Mononuclear cell (primary cell): Measurements from ENCODE around the gene AKTIP. TPM values are rescaled to one million over a fixed set of nuclear protein-coding genes. Genes with fewer than 3 reads are reported as not detected.
"Not testable (repeated sequence)": the region's sequence is repeated elsewhere in the genome, so short reads cannot be mapped to it uniquely, and the experiment has no call there.

Experiments
- H3K27me3 ChIP-seq: 2 replicates; pipeline ENCODE4 v1.6.0; 2011; ENCODE audit warnings: low read length, control low read depth; ENCODE audit not compliant: insufficient read depth
- H3K4me1 ChIP-seq: 2 replicates; pipeline ENCODE4 v1.5.1; 2011; ENCODE audit warnings: mild to moderate bottlenecking, low read length, control low read depth; ENCODE audit not compliant: insufficient read depth
- H3K4me3 ChIP-seq: 2 replicates; pipeline ENCODE4 v1.5.1; 2011; ENCODE audit warnings: mild to moderate bottlenecking, low read length, moderate library complexity
- H3K9me3 ChIP-seq: 2 replicates; pipeline ENCODE4 v1.5.1; 2011; ENCODE audit warnings: low read depth, mild to moderate bottlenecking, control low read depth, low read length
- total RNA-seq: library from RNA; depleted of rRNA; stranded (reverse); fragments of >200 nt; gene quantifications from one replicate; pipeline ENCODE4 v1.2.3, GENCODE V29; 2012

Gene AKTIP
- 42.3 TPM for total RNA-seq

DNA sequence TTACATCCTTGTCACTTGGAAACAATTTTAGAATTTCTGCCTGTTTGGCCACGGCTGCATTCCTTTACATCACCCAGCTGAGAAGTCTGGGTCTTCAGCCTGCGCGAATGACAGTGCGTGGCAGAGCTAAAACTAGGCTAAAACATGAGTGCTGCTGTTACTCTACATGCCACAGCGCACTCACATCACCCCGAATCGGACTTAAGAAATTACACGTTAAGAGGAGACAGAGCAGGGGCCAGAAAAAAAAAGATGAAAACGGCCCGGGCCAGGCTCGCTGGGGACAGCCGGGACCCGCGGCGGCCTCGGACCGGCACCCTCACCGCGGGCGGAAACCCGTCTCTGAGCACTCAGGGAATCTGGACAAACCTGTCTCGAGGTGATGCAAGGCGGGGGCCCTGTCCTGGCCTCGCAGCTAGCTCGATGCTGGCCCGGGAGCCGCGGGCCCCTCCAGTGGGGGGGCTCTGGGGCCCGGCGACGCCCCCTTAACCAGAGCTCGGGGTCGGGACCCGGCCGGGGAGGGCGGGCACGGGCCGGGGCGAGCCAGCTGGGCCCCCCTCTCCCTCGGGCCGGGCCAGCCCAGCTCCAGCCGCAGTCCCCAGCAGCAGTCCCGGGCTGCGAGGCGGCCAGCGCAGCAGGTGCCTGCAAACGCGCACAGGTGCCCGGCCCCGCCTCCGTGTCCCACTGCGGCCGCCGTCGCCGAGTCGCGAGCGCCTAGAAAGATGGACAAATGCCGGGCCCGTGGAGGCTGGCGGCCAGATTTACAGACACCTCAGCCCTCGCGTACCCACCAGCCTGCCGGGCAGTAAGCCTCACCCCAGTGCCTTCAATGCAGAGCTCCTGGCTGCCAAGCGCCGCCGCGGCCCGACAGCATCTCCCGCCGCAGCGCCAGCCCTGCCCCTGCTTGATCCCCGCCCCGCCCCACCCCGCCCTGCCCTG, at the start of gene AKTIP:
Gene AKTIP, minus strand, starts transcription at position 879 of the 939 bp plus-strand sequence. CDS start 2,950 bp downstream, outside the sequence.
- Histone ChIP-seq H3K27me3 (no peaks in the 10 kb centered on the region), H3K9me3 (no peaks in the 10 kb centered on the region), H3K4me1 (peaks cover 28% of the 10 kb centered on the region), H3K4me3 (peak within 1 kb of the TSS; percentile 74)

GRCh38 chr16:53549970-53550690, 47.1 kb upstream of the AKTIP start:
- Histone ChIP-seq H3K9me3 (no peaks in the 10 kb centered on the region), H3K4me1 (no peaks in the 10 kb centered on the region)

GRCh38 chr16:53546988-53547391, 44.0 kb upstream of the AKTIP start:
- peaks cover 3% of the 10 kb centered on the region for H3K4me1 ChIP-seq
- no peak overlapping the region for H3K4me3 ChIP-seq
- H3K9me3 ChIP-seq: no peaks in the 10 kb centered on the region
- peaks cover 31% of the 10 kb centered on the region for H3K27me3 ChIP-seq

More at GRCh38 chr16:53549970-53550690, 47.1 kb upstream of the AKTIP start:
- Histone ChIP-seq H3K27me3 (peaks cover 19% of the 10 kb centered on the region), H3K4me3 (no peak overlapping the region)

- H3K4me1 ChIP-seq: peaks cover 3% of the 10 kb centered on the region
- H3K27me3 ChIP-seq: peaks cover 32% of the 10 kb centered on the region
- H3K4me3 ChIP-seq: no peak overlapping the region
- no peaks in the 10 kb centered on the region for H3K9me3 ChIP-seq
These were observed 42.4 kb upstream of the AKTIP start for GRCh38 chr16:53545433-53545832.

DNA sequence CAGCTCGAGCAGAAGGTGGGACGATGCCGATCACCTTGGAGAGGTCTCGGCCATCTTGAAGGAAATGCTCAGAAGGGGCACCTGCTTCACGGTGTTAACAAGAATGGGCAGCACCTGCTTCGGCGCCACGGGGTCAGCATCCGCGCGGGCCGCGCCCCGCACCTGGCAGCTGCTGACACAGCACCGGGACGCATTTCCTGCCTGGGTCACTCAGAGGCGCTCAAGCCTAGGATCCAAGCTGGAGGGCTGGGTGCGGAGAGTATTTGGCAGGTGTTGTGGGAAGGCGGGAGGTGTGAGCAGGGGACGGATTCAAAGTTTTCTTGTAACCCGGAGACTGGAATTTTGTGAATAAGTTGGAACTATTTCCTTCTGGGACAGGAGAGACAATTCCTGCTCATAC, 39.3 kb upstream of the AKTIP start:
- Histone ChIP-seq H3K9me3 (no peaks in the 10 kb centered on the region), H3K27me3 (peaks cover 16% of the 10 kb centered on the region), H3K4me1 (peaks cover 3% of the 10 kb centered on the region), H3K4me3 (no peak overlapping the region)

DNA sequence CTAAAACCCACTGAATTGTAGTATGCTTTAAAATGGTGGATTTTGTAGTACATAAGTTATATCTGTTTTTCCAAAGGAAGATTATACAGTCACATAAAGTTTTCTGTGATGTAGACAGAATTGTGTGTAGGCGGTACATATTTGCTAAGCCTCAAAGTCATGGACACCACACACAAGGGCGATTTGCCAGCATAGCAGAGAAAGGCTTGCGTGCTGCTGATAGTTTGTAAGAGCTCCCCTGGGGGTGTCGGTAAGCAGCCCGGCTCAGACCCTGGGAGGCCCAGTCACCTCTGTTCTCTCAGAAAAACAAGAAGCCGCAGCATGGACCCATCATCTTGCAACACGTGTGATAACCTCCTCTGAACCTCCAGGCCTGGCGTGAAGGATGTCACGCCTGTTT, 38.3 kb upstream of the AKTIP start:
- H3K4me1 ChIP-seq: peaks cover 3% of the 10 kb centered on the region
- H3K27me3 ChIP-seq: peaks cover 16% of the 10 kb centered on the region
- H3K4me3 ChIP-seq: no peak overlapping the region
- no peaks in the 10 kb centered on the region for H3K9me3 ChIP-seq

GRCh38 chr16:53539759-53540718, 37.0 kb upstream of the AKTIP start:
- not testable (repeated sequence) for H3K9me3 ChIP-seq, H3K4me3 ChIP-seq, H3K4me1 ChIP-seq
- peaks cover 13% of the 10 kb centered on the region for H3K27me3 ChIP-seq

GRCh38 chr16:53539346-53539745, 36.3 kb upstream of the AKTIP start:
- not testable (repeated sequence) for H3K9me3 ChIP-seq, H3K4me3 ChIP-seq, H3K27me3 ChIP-seq, H3K4me1 ChIP-seq

DNA sequence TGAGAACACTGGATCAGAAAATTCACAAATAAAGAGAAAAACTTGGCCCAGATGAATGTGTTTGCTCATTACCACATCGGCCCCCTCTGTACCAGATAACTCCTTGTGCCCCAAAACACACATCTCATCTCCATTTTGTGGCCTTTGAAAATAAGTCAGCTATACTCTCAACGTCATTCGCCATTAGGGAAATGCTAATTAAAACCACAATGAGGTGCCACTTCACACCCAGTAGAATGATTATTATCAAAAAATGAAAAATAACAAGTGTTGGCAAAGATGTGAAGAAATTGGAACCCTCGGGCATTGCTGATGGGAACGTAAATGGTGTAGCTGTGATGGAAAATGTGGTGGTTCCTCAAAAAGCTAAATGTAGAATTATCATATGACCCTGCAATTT, 34.6 kb upstream of the AKTIP start:
- Histone ChIP-seq H3K27me3 (peaks cover 6% of the 10 kb centered on the region), H3K9me3 (no peaks in the 10 kb centered on the region), H3K4me1 (no peaks in the 10 kb centered on the region), H3K4me3 (no peak overlapping the region)

GRCh38 chr16:53534206-53534605, 31.2 kb upstream of the AKTIP start:
- Histone ChIP-seq H3K27me3 (no peaks in the 10 kb centered on the region), H3K4me1 (no peaks in the 10 kb centered on the region), H3K4me3 (no peak overlapping the region)

DNA sequence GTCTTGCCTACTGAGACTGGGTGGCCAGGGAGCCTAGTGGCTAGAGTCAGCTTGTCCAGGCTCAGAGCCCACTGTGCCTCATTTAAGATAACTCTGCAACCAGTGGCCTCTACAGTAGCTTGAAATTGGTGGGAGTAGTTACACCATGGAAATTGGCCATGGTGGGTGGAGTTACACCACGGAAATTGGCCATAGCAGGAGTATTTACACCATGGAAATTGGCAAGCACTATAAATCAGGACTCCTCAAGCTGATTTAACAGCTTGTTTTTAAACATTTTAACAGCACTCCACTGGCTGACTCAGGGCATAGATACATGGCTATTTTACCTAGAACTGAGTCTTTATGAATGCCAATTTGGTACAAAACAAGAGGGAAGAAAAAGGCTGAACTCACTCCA, 27.7 kb upstream of the AKTIP start:
- H3K4me1 ChIP-seq: no peaks in the 10 kb centered on the region

More at GRCh38 chr16:53534206-53534605, 31.2 kb upstream of the AKTIP start:
- H3K9me3 ChIP-seq: no peaks in the 10 kb centered on the region

DNA sequence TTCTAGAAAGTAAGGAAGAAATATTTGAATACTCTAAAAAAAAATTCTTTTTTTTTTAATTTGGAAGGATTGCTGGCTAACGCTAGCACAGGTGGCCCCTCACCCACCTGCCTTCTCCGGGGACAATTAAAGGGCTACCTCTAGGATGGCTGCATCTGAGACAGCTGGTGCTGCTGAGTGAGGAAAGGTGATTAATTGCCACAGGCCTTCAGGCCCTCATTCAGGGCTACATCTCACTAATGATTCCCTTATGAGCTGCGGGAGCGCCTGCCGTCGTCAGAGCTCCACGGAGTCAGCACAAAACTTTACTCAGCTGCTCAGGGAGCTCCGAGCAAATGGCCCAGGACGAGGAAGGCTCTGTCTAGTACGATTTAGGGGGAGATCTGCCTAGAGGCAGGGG, 27.0 kb upstream of the AKTIP start:
- Histone ChIP-seq H3K27me3 (no peaks in the 10 kb centered on the region), H3K9me3 (no peaks in the 10 kb centered on the region), H3K4me1 (no peaks in the 10 kb centered on the region), H3K4me3 (no peak overlapping the region)

More for the DNA sequence above, 27.7 kb upstream of the AKTIP start:
- Histone ChIP-seq H3K4me3 (no peak overlapping the region), H3K9me3 (no peaks in the 10 kb centered on the region), H3K27me3 (no peaks in the 10 kb centered on the region)

DNA sequence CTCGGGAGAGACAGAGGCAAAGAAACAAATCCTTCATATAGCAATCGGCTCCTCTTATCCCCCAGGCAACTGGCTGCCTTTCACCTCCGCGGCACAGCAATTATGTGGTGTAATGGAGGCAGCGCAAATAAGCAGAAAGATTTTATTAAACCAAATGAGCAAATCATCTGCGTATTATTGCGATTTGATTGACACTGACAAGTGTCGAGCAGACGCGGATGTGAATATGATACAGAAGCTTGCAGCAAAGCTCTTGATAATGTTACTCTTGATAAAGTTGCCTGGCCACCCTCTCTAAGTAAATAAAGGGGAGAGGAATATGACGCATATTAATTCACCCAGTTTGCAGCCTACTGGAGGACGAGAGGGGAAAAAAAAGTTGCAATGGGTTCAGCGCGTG, 26.5 kb upstream of the AKTIP start:
- Histone ChIP-seq H3K4me1 (no peaks in the 10 kb centered on the region), H3K9me3 (no peaks in the 10 kb centered on the region), H3K27me3 (no peaks in the 10 kb centered on the region), H3K4me3 (no peak overlapping the region)

GRCh38 chr16:53528797-53529196, 25.8 kb upstream of the AKTIP start:
- H3K9me3 ChIP-seq: no peaks in the 10 kb centered on the region
- H3K4me3 ChIP-seq: no peak overlapping the region
- H3K27me3 ChIP-seq: no peaks in the 10 kb centered on the region
- no peaks in the 10 kb centered on the region for H3K4me1 ChIP-seq
